HepG2 (cell line): ENCODE data around the gene RAB30. TPM values are rescaled to one million over a fixed set of nuclear protein-coding genes. Genes with fewer than 3 reads are reported as not detected.

Experiments used
- BORCS8-MEF2B ChIP-seq: sonication (generic); formaldehyde crosslinking; IDR thresholded peaks from 2 replicates; pipeline ENCODE4 v1.8.0; 2022; ENCODE audit warnings: mild to moderate bottlenecking, missing genetic modification reagents
- DZIP1 ChIP-seq: sonication (generic); formaldehyde crosslinking; IDR thresholded peaks from 2 replicates; pipeline ENCODE4 v1.5.0; 2020; ENCODE audit warnings: mild to moderate bottlenecking, missing genetic modification reagents
- FOSL2 ChIP-seq: sonication (generic); formaldehyde crosslinking; IDR thresholded peaks from 2 replicates; pipeline ENCODE4 v1.4.0; 2020; ENCODE audit warnings: missing genetic modification reagents
- IRF2 ChIP-seq: IDR thresholded peaks from 2 replicates; pipeline ENCODE4 v1.6.1; 2018; ENCODE audit warnings: missing genetic modification reagents, missing compliant biosample characterization
- IRX3 ChIP-seq: sonication (generic); formaldehyde crosslinking; IDR thresholded peaks from 2 replicates; pipeline ENCODE4 v1.8.1; 2023; ENCODE audit warnings: mild to moderate bottlenecking, low read depth, missing genetic modification reagents, borderline replicate concordance
- JARID2 ChIP-seq: sonication (generic); formaldehyde crosslinking; IDR thresholded peaks from 2 replicates; pipeline ENCODE4 v1.8.1; 2023; ENCODE audit warnings: missing genetic modification reagents, inconsistent platforms; ENCODE audit not compliant: insufficient replicate concordance
- KIAA2018 ChIP-seq: sonication (generic); formaldehyde crosslinking; IDR thresholded peaks from 2 replicates; pipeline ENCODE4 v1.5.0; 2020; ENCODE audit warnings: mild to moderate bottlenecking, missing genetic modification reagents, borderline replicate concordance
- MTF1 ChIP-seq: sonication (generic); formaldehyde crosslinking; IDR thresholded peaks from 2 replicates; pipeline ENCODE4 v1.5.0; 2020; ENCODE audit warnings: missing genetic modification reagents
- PAF1 ChIP-seq: IDR thresholded peaks from 2 replicates; pipeline ENCODE4 v1.6.1; 2016; ENCODE audit warnings: missing genetic modification reagents, missing compliant biosample characterization
- PHF8 ChIP-seq: sonication (generic); formaldehyde crosslinking; IDR thresholded peaks from 2 replicates; pipeline ENCODE4 v1.5.0; 2020; ENCODE audit warnings: missing genetic modification reagents
- SYNCRIP ChIP-seq: fragments of 200-400 bp; formaldehyde crosslinking; IDR thresholded peaks from 2 replicates; pipeline ENCODE4 v1.6.1; 2018; ENCODE audit warnings: mild to moderate bottlenecking, low read depth, low read length; ENCODE audit not compliant: insufficient read depth
- XRCC5 ChIP-seq: fragments of 200-400 bp; formaldehyde crosslinking; optimal IDR thresholded peaks from 2 replicates; pipeline ENCODE3; 2017; ENCODE audit warnings: mild to moderate bottlenecking, low read length
- ZFP36L1 ChIP-seq: sonication (generic); formaldehyde crosslinking; IDR thresholded peaks from 2 replicates; pipeline ENCODE4 v1.8.0; 2022; ENCODE audit warnings: mild to moderate bottlenecking, missing genetic modification reagents, moderate library complexity
- ZMYM4 ChIP-seq: sonication (generic); formaldehyde crosslinking; IDR thresholded peaks from 2 replicates; pipeline ENCODE4 v1.8.1; 2023; ENCODE audit warnings: mild to moderate bottlenecking, missing genetic modification reagents
- ZNF275 ChIP-seq: sonication (generic); formaldehyde crosslinking; IDR thresholded peaks from 2 replicates; pipeline ENCODE4 v1.8.0; 2022; ENCODE audit warnings: missing genetic modification reagents, mild to moderate bottlenecking, inconsistent platforms, borderline replicate concordance
- ZNF510 ChIP-seq: sonication (generic); formaldehyde crosslinking; IDR thresholded peaks from 2 replicates; pipeline ENCODE4 v1.4.0; 2020; ENCODE audit warnings: low read depth, mild to moderate bottlenecking, missing genetic modification reagents
- ZNF552 ChIP-seq: sonication (generic); formaldehyde crosslinking; IDR thresholded peaks from 2 replicates; pipeline ENCODE4 v1.9.0; 2022; ENCODE audit warnings: missing genetic modification reagents, mild to moderate bottlenecking, borderline replicate concordance
- polyA plus RNA-seq, 8 experiments: library from polyadenylated mRNA; depleted of rRNA in 3 of 8; stranded (reverse) in 7 of 8; unstranded in 1 of 8; fragments of >200 nt; fragmentation: Illumina TruSeq in 4 of 8; extraction: Trizol in 4 of 8; gene quantifications; 2 replicates each; pipeline versions ENCODE4 v1.2.1 to v1.2.3, GENCODE V29; 2011 to 2016; ENCODE audit warnings: low read depth in 4 of 8, missing spikeins in 1 of 8, mixed read lengths in 1 of 8; ENCODE audit not compliant: insufficient read depth in 1 of 8
- total RNA-seq, 5 experiments: library from RNA; depleted of rRNA; stranded (reverse); fragments of >200 nt; fragmentation: Illumina TruSeq; extraction: Trizol; gene quantifications; 2 replicates each; pipeline ENCODE4 v1.2.3, GENCODE V29; 2016; ENCODE audit warnings: low read depth in 1 of 5

The RAB30 gene
- total and polyA plus RNA-seq, 2 of the 13 experiments (the other 11 are each of a cell fraction or from before 2014, with no cell fraction given): 3.7 to 5.0 TPM

- TF ChIP-seq ZNF275 (CRISPR knock-in tag) (no peak), PAF1 (CRISPR knock-in tag) (no peak), KIAA2018 (CRISPR knock-in tag) (no peak), MTF1 (CRISPR knock-in tag) (no peak), ZNF510 (0 out of 2 replicates have a peak, but pooled peaks have one; percentile 66), DZIP1 (CRISPR knock-in tag) (no peak), SYNCRIP (no peak), XRCC5 (peak; percentile 64), ZFP36L1 (CRISPR knock-in tag) (0 out of 2 replicates have a peak, but pooled peaks have one; percentile 56), IRX3 (no peak), IRF2 (CRISPR knock-in tag) (peak; percentile 94), FOSL2 (CRISPR knock-in tag) (peak; percentile 97), ZMYM4 (CRISPR knock-in tag) (peak; percentile 77), JARID2 (CRISPR knock-in tag) (peak; percentile 51), ZNF552 (no peak), BORCS8-MEF2B (CRISPR knock-in tag) (peak; percentile 54; the same call in 1 of the 2 replicates), PHF8 (CRISPR knock-in tag) (peak; percentile 47; the same call in 1 of the 2 replicates)
Measured at GRCh38 chr11:83092488-83093384, 21.0 kb upstream of the RAB30 start (continued).
